ENCODE data around the gene MICU1. TPM values are rescaled to one million over a fixed set of nuclear protein-coding genes. Genes with fewer than 3 reads are reported as not detected.

MICU1 gene
- total RNA-seq, 2 experiments from 2014 or later, result 27.2 to 33.6 TPM

GRCh38 chr10:72419241-72419640 is 206.6 kb downstream of the MICU1 start:
- TF ChIP-seq EZH2phosphoT487 (IDR thresholded peaks at IDR 0.05; ENCODE audit: borderline replicate concordance, low read depth, low read length), result no peak
- TF ChIP-seq CTCF (conservative IDR thresholded peaks at IDR 0.05; ENCODE audit: low read length), result no peak
- POLR2A ChIA-PET, result no interaction called here
- H4K20me1 ChIP-seq (ENCODE audit: insufficient read depth, low read length), result no peaks in the 10 kb centered on the region
- no peak overlapping the region for H3K27ac ChIP-seq (ENCODE audit: low read depth, low read length, poor library complexity, severe bottlenecking)
- no peak overlapping the region for H3K4me2 ChIP-seq (ENCODE audit: low read length)
- CTCF ChIA-PET (ENCODE audit: unreplicated experiment), result no interaction called here
- intact Hi-C loops (cut with micrococcal nuclease; ENCODE audit: unreplicated experiment), result no loop called here
- H3K79me2 ChIP-seq (ENCODE audit: insufficient read depth, low read depth, low read length), result no peaks in the 10 kb centered on the region
- DNase-seq (ENCODE audit: low spot score), result no peak
- no peaks in the 10 kb centered on the region for H3K9me3 ChIP-seq (ENCODE audit: low read length)
- no TSS peak for BruUV-seq (replicated peaks)
- H3K36me3 ChIP-seq (ENCODE audit: insufficient read depth, low read length), result no peaks in the 10 kb centered on the region
- H3K4me3 ChIP-seq (ENCODE audit: low read depth, low read length, poor library complexity, severe bottlenecking), result no peak overlapping the region
- no peak overlapping the region for H2AFZ ChIP-seq (ENCODE audit: low read length)
- no peaks in the 10 kb centered on the region for H3K4me1 ChIP-seq (ENCODE audit: insufficient read depth, low read length, poor library complexity, severe bottlenecking)
- no peaks in the 10 kb centered on the region for H3K9me2 ChIP-seq (ENCODE audit: insufficient read depth, low read length)

GRCh38 chr10:72418679-72419078 is 207.2 kb downstream of the MICU1 start:
- CTCF ChIA-PET (ENCODE audit: unreplicated experiment), result no interaction called here

GRCh38 chr10:72417971-72418370 is 207.9 kb downstream of the MICU1 start:
- CTCF ChIA-PET (ENCODE audit: unreplicated experiment), result no interaction called here
- intact Hi-C loops (cut with micrococcal nuclease; ENCODE audit: unreplicated experiment), result no loop called here
- Histone ChIP-seq H3K4me2 (ENCODE audit: low read length) (no peak overlapping the region), H3K4me3 (ENCODE audit: low read depth, low read length, poor library complexity, severe bottlenecking) (no peak overlapping the region), H4K20me1 (ENCODE audit: insufficient read depth, low read length) (no peaks in the 10 kb centered on the region), H3K9me3 (ENCODE audit: low read length) (no peaks in the 10 kb centered on the region), H2AFZ (ENCODE audit: low read length) (no peak overlapping the region), H3K79me2 (ENCODE audit: insufficient read depth, low read depth, low read length) (no peaks in the 10 kb centered on the region), H3K9me2 (ENCODE audit: insufficient read depth, low read length) (no peaks in the 10 kb centered on the region), H3K27ac (ENCODE audit: low read depth, low read length, poor library complexity, severe bottlenecking) (no peak overlapping the region), H3K4me1 (ENCODE audit: insufficient read depth, low read length, poor library complexity, severe bottlenecking) (no peaks in the 10 kb centered on the region), H3K36me3 (ENCODE audit: insufficient read depth, low read length) (no peaks in the 10 kb centered on the region)
- no peak for DNase-seq (ENCODE audit: low spot score)
- no peak for TF ChIP-seq CTCF (conservative IDR thresholded peaks at IDR 0.05; ENCODE audit: low read length)
- TF ChIP-seq EZH2phosphoT487 (IDR thresholded peaks at IDR 0.05; ENCODE audit: borderline replicate concordance, low read depth, low read length), result no peak
- BruUV-seq (replicated peaks), result no TSS peak
- POLR2A ChIA-PET, result interaction anchor here (0.7 kb wide), 1 partner anchor 42 kb away, joined by 7 read pairs; no protein-coding TSS in a partner anchor

More at GRCh38 chr10:72418679-72419078, 207.2 kb downstream of the MICU1 start:
- Histone ChIP-seq H3K4me3 (ENCODE audit: low read depth, low read length, poor library complexity, severe bottlenecking) (no peak overlapping the region), H3K79me2 (ENCODE audit: insufficient read depth, low read depth, low read length) (no peaks in the 10 kb centered on the region), H3K36me3 (ENCODE audit: insufficient read depth, low read length) (no peaks in the 10 kb centered on the region), H3K27ac (ENCODE audit: low read depth, low read length, poor library complexity, severe bottlenecking) (no peak overlapping the region), H3K9me2 (ENCODE audit: insufficient read depth, low read length) (no peaks in the 10 kb centered on the region), H4K20me1 (ENCODE audit: insufficient read depth, low read length) (no peaks in the 10 kb centered on the region), H3K4me1 (ENCODE audit: insufficient read depth, low read length, poor library complexity, severe bottlenecking) (no peaks in the 10 kb centered on the region), H3K9me3 (ENCODE audit: low read length) (no peaks in the 10 kb centered on the region), H3K4me2 (ENCODE audit: low read length) (no peak overlapping the region), H2AFZ (ENCODE audit: low read length) (no peak overlapping the region)
- intact Hi-C loops (cut with micrococcal nuclease; ENCODE audit: unreplicated experiment), result no loop called here
- POLR2A ChIA-PET, result no interaction called here
- no peak for TF ChIP-seq EZH2phosphoT487 (IDR thresholded peaks at IDR 0.05; ENCODE audit: borderline replicate concordance, low read depth, low read length)
- TF ChIP-seq CTCF (conservative IDR thresholded peaks at IDR 0.05; ENCODE audit: low read length), result no peak
- BruUV-seq (replicated peaks), result no TSS peak
- no peak for DNase-seq (ENCODE audit: low spot score)

Measured in OCI-LY7 (cell line).